HG02981 (cell line): ENCODE measurements around the gene CBL.
"Not testable (repeated sequence)": the region's sequence is repeated elsewhere in the genome, so short reads cannot be mapped to it uniquely, and the experiment has no call there.

Source experiments
- ATAC-seq: cut with Tn5 transposase; IDR thresholded peaks from one replicate; pipeline ENCODE4 v1.9.1; 2021; ENCODE audit warnings: mild to moderate bottlenecking, moderate library complexity; ENCODE audit not compliant: unreplicated experiment

The CBL gene

DNA sequence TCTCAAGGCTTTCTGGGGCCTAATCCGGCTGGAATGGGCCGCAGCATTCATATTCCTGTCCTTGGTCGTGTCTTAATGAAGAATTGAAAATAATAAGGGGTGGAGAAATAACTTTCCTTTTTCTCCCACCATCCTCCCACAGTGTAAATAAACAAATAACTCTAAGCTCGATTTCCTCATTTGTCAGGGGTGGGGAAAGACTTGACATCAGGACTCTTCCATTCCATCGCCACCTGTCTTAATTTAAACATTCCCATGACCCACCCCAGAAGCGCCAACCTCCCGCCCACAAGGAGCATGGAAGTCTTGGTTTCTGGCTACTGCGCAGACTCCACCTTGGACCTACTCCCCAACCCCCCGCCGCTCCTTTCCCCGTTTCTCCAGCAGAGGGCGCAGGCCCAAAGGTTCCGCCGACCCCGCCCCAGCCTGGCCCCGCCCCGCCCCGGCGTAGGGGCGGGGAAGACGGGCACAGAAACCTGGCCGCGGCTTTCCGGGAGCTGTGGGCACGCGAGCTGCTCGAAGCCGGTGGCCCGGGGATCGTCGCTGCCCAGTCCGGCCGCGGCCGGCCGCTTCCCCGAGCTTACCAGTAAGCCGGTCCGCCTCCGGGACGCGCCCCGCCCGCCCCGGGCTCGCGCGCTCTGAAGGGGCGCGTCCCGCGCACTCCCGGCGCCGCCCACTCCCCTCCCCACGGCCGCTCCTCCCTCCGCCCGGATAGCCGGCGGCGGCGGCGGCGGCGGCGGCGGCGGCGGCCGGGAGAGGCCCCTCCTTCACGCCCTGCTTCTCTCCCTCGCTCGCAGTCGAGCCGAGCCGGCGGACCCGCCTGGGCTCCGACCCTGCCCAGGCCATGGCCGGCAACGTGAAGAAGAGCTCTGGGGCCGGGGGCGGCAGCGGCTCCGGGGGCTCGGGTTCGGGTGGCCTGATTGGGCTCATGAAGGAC is at the start of gene CBL:
Gene CBL, plus strand, starts transcription at position 766 of the 937 bp plus-strand sequence. Its CDS starts 79 bp downstream, at position 845.
- ATAC-seq = peak; percentile 79

DNA sequence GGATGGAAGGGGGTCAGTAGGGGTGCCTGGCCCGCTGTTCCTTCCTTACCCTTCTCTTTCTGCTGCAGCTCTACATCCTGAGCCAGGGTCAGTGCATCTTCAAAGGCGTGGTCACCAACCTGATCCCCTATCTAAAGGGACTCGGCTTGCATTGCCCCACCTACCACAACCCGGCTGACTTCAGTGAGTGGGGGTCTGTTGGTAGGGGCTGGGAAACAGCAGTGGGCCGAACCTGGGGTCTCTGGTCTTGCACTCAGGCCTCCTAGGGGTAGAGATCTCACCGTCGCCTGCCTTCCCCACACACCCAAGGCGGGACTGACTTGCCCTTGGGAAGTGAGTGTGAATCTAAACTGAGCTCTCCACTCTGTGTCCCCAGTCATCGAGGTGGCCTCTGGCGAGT is 49.6 kb upstream of the CBL start:
- no peak for ATAC-seq

GRCh38 chr11:119157063-119157462 is 49.1 kb upstream of the CBL start:
- no peak for ATAC-seq

- ATAC-seq = no peak
Observed at GRCh38 chr11:119158467-119158866, 47.7 kb upstream of the CBL start.

DNA sequence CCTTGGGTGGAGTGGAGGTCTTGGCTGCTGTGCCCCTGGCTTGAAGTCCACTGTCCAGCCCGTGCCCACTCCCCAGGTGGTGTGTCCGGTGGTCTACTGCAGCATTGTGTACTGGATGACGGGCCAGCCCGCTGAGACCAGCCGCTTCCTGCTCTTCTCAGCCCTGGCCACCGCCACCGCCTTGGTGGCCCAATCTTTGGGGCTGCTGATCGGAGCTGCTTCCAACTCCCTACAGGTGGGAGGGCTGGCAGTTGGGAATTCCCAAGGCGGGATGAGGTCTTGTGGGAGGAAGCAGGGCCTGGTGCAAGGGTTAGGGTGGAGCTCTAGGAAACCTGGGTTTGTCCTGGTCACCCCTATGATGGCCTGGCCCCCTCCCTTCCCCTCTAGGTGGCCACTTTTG is 46.0 kb upstream of the CBL start:
- no peak for ATAC-seq

DNA sequence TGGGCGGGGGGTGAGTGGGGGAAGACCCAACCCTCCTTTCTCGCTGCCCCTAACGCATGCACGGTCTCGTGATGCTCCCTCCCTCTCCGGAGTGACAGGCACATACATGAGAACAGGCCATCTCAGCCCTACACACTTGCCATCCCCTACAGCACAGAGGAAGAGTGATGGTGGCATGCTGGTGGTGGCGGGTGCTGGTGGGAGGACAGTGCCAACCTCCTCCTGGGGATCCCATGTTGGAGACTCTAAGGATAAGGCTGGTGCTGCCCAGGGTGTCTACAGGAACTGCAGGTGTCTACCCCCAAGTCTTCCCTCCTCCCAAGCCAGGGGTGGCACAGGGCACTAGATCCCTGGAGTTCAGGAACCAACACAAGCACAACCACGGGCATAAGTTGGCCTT is 44.3 kb upstream of the CBL start:
- no peak for ATAC-seq

DNA sequence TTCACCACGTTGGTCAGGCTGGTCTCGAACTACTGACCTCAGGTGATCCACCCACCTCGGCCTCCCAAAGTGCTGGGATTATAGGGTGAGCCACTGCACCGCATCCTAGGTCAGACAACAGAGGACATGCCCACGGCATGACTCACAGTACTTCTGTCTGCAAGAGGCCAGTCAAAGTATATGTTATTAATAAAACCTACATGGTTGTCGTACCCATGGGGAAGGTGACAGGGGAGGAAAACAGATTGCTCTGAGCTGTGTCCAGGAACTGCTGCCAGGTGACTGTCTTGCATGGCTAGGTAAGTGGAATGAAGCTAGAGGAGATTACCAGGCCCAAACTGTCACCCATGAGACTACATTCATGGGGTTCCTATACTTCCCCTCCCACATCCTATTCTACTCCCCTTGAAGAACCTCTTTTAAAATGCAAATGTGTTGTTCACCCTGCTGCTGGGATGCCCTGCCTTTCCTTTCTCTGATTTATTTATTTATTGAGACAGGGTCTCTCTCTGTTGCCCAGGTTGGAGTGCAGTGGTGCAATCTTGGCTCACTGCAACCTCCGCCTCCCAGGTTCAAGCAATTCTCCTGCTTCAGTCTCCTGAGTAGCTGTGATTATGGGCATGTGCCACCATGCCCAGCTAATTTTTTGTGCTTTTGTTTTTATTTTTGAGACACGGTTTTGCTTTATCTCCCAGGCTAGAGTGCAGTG is 39.6 kb upstream of the CBL start:
- no peak for ATAC-seq

DNA sequence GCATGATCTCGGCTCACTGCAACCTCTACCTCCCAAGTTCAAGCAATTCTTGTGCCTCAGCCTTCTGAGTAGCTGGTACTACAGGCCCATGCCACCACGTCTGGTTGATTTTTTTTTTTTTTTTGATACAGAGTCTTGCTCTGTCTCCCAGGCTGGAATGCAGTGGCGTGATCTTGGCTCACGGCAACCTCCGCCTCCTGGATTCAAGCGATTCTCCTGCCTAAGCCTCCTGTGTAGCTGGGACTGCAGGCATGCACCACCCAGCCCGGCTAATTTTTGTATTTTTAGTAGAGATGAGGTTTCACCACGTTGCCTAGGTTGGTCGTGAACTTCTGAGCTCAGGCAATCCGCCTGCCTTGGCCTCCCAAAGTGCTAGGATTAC is 39.1 kb upstream of the CBL start:
- not testable (repeated sequence) for ATAC-seq

DNA sequence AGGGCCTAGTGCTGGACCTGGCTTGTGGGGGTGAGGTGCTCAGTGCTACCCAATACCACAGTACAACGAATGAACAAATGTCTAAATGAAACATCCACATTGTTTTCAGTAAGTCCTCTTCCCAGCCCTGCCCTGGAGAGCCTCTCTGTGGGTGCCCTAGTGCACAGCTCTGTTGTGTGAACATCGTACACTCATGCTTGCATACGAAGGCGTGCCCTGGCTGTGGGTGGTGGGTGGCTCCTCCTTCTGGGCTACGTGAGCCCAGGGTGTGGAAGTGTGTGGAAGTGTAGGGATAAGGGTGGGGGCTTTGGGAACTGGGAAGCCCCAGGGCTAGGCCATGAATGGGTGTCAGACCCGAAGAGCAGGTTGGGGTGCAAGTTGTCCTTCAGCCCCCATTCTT is 38.2 kb upstream of the CBL start:
- ATAC-seq = no peak

DNA sequence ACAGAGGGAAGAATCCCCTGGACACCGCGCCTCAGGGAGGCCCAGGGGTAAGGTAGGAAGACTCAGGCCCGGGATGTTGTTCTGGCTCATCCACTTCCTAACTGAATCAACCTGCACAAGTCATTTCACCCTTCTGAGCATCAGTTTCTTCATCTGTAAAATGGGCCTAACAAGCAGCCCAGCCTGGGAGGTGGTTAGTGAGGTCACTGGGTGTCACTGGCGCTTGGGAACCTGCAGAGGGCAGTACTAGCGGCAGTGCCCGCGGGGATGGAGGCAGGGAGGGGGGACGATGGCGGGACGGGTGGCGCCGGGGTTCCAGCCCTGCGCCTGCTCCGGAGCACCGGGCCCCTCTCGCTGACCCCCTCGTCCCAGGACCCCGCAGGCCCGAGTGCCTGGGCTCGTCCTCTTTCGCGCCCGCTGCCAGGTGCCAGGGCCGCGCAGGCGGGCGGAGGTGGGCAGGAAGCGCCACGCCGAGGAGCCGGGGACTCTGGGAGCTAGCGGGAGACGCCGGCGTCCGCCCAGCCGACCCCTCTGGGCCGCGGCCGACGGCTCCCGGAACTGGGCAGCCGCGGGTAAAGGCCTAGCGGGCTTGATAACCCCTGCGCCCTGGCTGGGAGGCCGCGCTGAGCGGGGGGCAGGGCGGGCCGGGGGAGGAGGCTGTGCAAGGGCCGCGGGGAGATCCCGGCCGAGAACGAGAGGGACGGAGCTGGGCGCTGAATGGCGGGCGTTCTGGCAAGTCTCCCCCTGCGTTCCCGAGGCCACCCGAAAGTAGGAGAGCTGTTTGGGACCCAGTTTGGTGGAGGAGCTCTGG is 37.5 kb upstream of the CBL start, which contains the start of gene NLRX1:
Gene NLRX1, plus strand, starts transcription at position 255 of the 811 bp plus-strand sequence. CDS start 2,679 bp downstream, outside the sequence.
- ATAC-seq = peak; percentile 89

GRCh38 chr11:119169282-119169719 is 36.8 kb upstream of the CBL start:
- ATAC-seq = peak; percentile 24

DNA sequence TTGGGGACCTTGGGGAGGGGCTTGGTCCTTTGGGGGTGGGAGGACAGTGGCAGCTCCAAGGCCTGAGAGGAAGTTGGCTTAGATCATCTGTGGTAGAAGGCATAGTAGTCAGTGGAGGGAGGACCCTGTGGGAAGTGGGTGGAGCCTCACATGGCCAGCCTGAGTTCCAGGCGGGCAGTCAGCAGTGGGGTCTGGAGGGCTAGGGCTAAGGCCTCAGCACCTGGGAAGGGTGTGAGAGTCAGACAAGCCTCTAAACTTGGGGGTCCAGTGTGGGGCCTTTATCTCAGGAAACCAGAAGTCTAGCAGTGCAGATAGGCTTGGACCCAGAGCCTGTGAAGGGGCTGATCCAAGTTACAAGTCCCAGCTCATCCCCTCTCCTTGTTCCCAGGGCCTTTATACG is 33.6 kb upstream of the CBL start:
- ATAC-seq = no peak

- ATAC-seq = no peak
Observed at GRCh38 chr11:119173453-119173852, 32.7 kb upstream of the CBL start.

DNA sequence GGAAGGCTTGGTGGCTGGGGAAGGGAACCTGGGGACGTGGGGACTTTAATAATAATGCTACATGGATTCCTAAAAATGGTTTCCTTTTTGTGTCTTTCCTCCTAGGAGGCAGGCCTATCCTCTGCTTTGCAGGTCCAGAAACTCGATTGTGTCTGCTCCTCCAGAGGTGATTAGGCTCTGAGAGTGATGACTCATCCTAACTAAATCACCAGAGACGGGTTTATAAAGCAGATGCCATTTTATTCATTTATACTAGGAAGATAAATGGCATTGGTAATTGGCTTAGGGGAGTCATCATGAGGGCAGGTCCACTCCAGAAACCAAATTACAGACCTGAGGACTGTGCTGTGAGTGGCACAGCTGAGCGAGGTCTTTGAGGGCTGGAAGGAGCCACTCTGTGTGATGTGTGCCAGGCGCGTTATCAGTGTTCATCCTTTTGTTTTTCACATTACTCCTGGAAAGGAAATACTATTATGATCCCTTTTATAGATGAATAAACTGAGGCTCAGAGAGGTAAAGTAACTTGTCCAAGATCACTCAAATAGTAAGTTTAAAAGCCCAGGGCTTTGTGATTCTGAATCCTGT is 30.6 kb upstream of the CBL start:
- no peak for ATAC-seq

DNA sequence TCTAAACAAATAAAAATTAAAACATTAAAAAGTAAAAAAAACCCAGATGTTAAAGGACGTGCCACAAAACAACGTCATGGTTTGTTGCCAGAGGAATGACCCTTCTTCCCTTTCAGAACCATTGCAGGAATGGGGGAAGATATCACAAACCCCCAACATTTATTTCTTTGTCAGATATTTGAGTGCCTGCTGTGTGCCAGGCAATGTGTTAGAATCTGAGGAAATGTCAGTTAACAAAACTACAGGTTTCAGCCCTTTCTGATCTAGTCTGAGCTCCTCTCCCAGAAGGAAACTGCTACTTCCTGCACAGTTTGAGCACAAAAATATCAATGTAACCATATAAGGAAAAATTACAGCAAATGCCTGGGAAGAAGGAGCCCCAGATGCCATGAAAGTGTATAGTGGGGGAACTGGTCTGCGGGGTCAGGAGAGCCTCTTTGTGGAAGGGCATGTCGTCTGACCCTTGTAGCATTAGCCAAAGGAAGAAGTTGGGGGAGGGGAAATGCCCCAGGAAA is 27.9 kb upstream of the CBL start:
- no peak for ATAC-seq

DNA sequence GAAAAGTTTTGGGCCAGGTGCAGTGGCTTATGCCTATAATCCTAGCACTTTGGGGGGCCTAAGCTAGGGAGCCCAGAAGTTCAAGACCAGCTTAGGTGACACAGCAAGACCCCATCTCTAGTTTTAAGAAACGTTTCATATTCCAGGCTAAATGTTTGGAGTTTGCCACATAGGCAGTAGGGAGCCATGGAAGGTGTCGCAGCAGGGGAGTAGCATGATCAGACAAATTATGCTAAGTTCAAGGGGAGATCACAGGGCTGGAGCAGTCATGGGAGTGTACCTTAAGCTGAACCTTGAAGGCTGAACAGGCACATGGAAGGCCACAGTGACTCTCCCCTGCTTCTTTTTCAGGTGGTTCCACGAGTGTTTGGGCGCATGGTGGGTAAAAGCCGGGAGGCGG is 26.8 kb upstream of the CBL start:
- no peak for ATAC-seq

DNA sequence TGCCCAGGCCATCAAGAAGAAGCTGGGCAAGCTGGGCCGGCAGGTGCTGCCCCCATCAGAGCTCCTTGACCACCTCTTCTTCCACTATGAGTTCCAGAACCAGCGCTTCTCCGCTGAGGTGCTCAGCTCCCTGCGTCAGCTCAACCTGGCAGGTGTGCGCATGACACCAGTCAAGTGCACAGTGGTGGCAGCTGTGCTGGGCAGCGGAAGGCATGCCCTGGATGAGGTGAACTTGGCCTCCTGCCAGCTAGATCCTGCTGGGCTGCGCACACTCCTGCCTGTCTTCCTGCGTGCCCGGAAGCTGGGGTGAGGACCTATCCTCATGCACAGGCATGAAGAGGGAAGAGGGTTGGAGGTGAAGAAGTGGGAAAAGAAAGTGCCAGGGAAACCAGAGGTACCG is 26.2 kb upstream of the CBL start:
- no peak for ATAC-seq

DNA sequence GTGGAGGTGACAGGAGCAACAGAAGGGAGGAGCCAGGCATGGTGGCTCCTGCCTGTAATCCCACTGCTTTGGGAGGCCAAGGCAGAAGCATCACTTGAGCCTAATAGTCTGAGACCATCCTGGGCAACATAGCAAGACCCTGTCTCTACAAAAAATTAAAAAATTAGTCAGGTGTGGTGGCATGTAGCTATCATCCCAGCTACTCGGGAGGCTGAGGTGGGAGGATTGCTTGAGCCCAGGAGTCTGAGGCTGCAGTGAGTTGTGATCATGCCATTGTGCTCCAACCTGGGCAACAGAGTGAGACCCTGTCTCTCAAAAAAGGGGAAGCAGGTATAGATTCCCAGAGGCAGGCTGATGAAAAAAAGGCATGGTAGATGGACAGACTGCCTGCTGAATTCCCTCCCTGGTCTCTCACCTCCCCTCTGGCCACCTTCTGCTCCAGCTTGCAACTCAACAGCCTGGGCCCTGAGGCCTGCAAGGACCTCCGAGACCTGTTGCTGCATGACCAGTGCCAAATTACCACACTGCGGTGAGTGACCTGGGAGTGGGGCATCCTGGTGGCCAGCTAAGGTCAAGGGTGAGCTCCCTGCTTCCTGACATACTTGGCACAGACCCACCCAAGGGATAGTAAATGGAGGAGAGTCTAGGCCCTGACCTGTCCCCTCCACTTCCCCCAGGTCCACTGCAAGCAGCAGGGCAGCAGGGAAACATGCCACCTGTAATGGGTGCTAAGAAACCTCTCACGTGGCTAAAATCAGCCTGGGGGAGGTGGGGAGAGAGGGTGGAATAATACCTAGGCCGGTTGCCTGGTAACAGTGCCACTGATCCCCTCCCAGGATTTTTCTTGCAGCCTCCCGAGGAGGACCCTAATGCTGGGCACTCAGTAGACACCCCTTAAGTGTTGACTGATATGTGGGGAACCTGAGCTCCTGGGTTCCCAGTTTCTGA is 25.1 kb upstream of the CBL start:
- ATAC-seq = no peak

- ATAC-seq = no peak
Observed at GRCh38 chr11:119181677-119182412, 24.3 kb upstream of the CBL start.
